ENCODE results near the gene CASP3. TPM values are rescaled to one million over a fixed set of nuclear protein-coding genes. Genes with fewer than 3 reads are reported as not detected.

The CASP3 gene
- total and polyA plus RNA-seq, 9 of the 15 experiments (the other 6 are each of a cell fraction or from before 2014, with no cell fraction given): 17.6 to 40.1 (median 31.8) TPM

DNA sequence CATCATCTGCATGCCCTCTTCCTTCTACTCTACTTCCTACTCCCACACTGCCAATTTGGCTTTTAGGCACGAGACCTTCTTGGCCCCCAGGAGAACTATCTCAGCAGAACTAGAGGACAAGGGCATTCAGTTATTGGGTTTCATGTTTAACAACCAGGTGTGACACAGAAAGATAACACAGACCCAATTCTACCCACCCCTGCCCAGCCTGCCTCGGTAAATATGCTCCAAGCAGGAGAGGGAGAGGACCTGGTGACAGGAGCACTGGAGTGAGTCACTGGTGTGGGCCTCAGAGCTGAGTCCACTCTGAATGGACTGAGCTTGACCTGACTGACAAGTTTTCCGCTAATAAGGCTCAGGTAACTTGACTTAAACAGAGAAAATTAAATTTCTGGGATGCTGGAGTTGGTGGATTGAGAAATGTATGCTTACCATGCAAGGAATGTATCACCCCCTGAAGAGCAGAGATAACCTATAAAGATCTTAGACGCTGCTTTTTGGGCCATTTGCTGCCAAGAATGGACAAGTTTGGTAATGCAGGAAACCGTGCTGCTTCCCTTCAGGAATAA is 52.5 kb downstream of the CASP3 start:
- DNase-seq (ENCODE audit: extremely low read depth in 1 of 4, low spot score in 3 of 4): peak in 3 of 4 experiments; percentile 17 to 61 (median 28)
- CTCF ChIA-PET (ENCODE audit: low intra/inter-chr PET ratio): no interaction called here
- Histone ChIP-seq H3K27me3 (ENCODE audit: control insufficient read depth in 2 of 2, insufficient read depth in 2 of 2, low read length in 2 of 2) (no peaks in the 10 kb centered on the region), H3K36me3 (ENCODE audit: control insufficient read depth, insufficient read depth, low read length) (no peaks in the 10 kb centered on the region), H3K4me2 (ENCODE audit: insufficient read depth, low read length) (peak overlapping the region; percentile 56), H3K4me1 (replicated peaks in 1 of 2; ENCODE audit: control insufficient read depth in 2 of 2, insufficient read depth in 2 of 2, low read length in 2 of 2) (peaks cover 7 to 27% of the 10 kb centered on the region in 2 experiments), H3K4me3 (no peak overlapping the region), H3K9ac (ENCODE audit: insufficient read depth in 1 of 2, low read depth in 2 of 2, low read length in 2 of 2) (no peak overlapping the region), H4K20me1 (replicated peaks; ENCODE audit: control insufficient read depth, insufficient read depth, low read length) (no peaks in the 10 kb centered on the region), H3K9me1 (ENCODE audit: control insufficient read depth, insufficient read depth, low read length) (no peaks in the 10 kb centered on the region), H3K79me2 (ENCODE audit: control insufficient read depth, insufficient read depth, low read length) (no peaks in the 10 kb centered on the region), H3K9me3 (replicated peaks; ENCODE audit: control insufficient read depth, insufficient read depth, low read depth, low read length) (no peaks in the 10 kb centered on the region), H3K27ac (ENCODE audit: extremely low read depth, low read depth, low read length) (no peak overlapping the region), H2AFZ (ENCODE audit: low read depth, low read length) (peak overlapping the region; percentile 54)
- 7% methylated on average over 5 of the region's 5 CpGs for WGBS (ENCODE audit: insufficient coverage, low coverage, missing lambda C conversion rate)
- POLR2A ChIA-PET: interaction anchor here (2.3 kb wide), 1 partner anchor 9 kb away, joined by 5 read pairs; no protein-coding TSS in a partner anchor
- intact Hi-C loops (cut with micrococcal nuclease): no loop called here
- no TSS peak for BruUV-seq (replicated peaks)
- FAIRE-seq: peak; percentile 49
- peak; percentile 82 for ATAC-seq
- in situ Hi-C loops (cut with MboI): no loop called here
- no peak for TF ChIP-seq ZNF347 (CRISPR knock-in tag; IDR thresholded peaks at IDR 0.05; ENCODE audit: low read depth)
- TF ChIP-seq RBM22 (IDR thresholded peaks at IDR 0.05; ENCODE audit: low read depth, low read length, poor library complexity, severe bottlenecking): no peak
- no peak for TF ChIP-seq NR1H2 (CRISPR knock-in tag; IDR thresholded peaks at IDR 0.05)
- TF ChIP-seq, protein P1, sequence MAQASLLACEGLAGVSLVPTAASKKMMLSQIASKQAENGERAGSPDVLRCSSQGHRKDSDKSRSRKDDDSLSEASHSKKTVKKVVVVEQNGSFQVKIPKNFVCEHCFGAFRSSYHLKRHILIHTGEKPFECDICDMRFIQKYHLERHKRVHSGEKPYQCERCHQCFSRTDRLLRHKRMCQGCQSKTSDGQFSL (CRISPR knock-in tag; IDR thresholded peaks at IDR 0.05): no peak
- TF ChIP-seq, protein P1 (tag; IDR thresholded peaks at IDR 0.05): no peak
- TF ChIP-seq PTTG1 (tag; IDR thresholded peaks at IDR 0.05; ENCODE audit: low read depth): no peak
- TF ChIP-seq ARID2 (IDR thresholded peaks at IDR 0.05): no peak
- TF ChIP-seq, protein P2, sequence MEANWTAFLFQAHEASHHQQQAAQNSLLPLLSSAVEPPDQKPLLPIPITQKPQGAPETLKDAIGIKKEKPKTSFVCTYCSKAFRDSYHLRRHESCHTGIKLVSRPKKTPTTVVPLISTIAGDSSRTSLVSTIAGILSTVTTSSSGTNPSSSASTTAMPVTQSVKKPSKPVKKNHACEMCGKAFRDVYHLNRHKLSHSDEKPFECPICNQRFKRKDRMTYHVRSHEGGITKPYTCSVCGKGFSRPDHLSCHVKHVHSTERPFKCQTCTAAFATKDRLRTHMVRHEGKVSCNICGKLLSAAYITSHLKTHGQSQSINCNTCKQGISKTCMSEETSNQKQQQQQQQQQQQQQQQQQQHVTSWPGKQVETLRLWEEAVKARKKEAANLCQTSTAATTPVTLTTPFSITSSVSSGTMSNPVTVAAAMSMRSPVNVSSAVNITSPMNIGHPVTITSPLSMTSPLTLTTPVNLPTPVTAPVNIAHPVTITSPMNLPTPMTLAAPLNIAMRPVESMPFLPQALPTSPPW (CRISPR knock-in tag; IDR thresholded peaks at IDR 0.05): no peak
- TF ChIP-seq SMARCA4 (IDR thresholded peaks at IDR 0.05): peak; percentile 15; the same call in 1 of the 2 replicates
- TF ChIP-seq ARID1B (IDR thresholded peaks at IDR 0.05): peak; percentile 64
- TF ChIP-seq MECOM (CRISPR knock-in tag; IDR thresholded peaks at IDR 0.05): no peak
- no peak for TF ChIP-seq COPS2 (conservative IDR thresholded peaks at IDR 0.05)
- TF ChIP-seq FOS (IDR thresholded peaks at IDR 0.05; ENCODE audit: extremely low read depth, insufficient read length): no peak
- TF ChIP-seq U2AF1 (optimal IDR thresholded peaks at IDR 0.05; ENCODE audit: low read depth, low read length): no peak
- no peak for TF ChIP-seq DMBX1 (CRISPR knock-in tag; IDR thresholded peaks at IDR 0.05; ENCODE audit: borderline replicate concordance)
- TF ChIP-seq TRIM28 (IDR thresholded peaks at IDR 0.05): no peak
- TF ChIP-seq, protein P3, sequence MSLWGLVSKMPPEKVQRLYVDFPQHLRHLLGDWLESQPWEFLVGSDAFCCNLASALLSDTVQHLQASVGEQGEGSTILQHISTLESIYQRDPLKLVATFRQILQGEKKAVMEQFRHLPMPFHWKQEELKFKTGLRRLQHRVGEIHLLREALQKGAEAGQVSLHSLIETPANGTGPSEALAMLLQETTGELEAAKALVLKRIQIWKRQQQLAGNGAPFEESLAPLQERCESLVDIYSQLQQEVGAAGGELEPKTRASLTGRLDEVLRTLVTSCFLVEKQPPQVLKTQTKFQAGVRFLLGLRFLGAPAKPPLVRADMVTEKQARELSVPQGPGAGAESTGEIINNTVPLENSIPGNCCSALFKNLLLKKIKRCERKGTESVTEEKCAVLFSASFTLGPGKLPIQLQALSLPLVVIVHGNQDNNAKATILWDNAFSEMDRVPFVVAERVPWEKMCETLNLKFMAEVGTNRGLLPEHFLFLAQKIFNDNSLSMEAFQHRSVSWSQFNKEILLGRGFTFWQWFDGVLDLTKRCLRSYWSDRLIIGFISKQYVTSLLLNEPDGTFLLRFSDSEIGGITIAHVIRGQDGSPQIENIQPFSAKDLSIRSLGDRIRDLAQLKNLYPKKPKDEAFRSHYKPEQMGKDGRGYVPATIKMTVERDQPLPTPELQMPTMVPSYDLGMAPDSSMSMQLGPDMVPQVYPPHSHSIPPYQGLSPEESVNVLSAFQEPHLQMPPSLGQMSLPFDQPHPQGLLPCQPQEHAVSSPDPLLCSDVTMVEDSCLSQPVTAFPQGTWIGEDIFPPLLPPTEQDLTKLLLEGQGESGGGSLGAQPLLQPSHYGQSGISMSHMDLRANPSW (CRISPR knock-in tag; IDR thresholded peaks at IDR 0.05): no peak
- TF ChIP-seq, protein P4, sequence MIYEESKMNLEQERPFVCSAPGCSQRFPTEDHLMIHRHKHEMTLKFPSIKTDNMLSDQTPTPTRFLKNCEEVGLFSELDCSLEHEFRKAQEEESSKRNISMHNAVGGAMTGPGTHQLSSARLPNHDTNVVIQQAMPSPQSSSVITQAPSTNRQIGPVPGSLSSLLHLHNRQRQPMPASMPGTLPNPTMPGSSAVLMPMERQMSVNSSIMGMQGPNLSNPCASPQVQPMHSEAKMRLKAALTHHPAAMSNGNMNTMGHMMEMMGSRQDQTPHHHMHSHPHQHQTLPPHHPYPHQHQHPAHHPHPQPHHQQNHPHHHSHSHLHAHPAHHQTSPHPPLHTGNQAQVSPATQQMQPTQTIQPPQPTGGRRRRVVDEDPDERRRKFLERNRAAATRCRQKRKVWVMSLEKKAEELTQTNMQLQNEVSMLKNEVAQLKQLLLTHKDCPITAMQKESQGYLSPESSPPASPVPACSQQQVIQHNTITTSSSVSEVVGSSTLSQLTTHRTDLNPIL (CRISPR knock-in tag; IDR thresholded peaks at IDR 0.05): no peak
